ENCODE measurements around the gene PAPPA.

DNA sequence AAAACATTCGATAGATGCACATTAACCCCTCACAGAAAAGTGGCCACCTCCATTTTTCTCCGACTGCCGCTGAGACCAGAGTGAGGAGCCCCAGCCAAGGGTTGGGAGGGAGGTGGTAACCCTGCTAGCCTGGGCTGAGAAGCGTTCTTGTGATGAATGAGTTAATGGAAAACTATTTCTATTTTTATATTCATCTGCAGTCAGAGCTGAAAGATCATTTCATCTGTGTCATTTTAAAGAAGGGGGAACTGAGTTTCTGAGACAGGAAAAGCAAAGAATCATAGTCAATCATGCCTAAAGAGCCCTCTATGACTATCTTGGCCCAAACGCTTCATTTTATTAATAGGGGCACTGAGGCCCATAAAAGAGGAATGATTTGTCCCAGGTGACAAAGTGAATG, 229.5 kb downstream of the PAPPA start:
- TF ChIP-seq, protein P1, sequence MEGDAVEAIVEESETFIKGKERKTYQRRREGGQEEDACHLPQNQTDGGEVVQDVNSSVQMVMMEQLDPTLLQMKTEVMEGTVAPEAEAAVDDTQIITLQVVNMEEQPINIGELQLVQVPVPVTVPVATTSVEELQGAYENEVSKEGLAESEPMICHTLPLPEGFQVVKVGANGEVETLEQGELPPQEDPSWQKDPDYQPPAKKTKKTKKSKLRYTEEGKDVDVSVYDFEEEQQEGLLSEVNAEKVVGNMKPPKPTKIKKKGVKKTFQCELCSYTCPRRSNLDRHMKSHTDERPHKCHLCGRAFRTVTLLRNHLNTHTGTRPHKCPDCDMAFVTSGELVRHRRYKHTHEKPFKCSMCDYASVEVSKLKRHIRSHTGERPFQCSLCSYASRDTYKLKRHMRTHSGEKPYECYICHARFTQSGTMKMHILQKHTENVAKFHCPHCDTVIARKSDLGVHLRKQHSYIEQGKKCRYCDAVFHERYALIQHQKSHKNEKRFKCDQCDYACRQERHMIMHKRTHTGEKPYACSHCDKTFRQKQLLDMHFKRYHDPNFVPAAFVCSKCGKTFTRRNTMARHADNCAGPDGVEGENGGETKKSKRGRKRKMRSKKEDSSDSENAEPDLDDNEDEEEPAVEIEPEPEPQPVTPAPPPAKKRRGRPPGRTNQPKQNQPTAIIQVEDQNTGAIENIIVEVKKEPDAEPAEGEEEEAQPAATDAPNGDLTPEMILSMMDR (IDR thresholded peaks at IDR 0.05): no peak
- TF ChIP-seq POLR2A (IDR thresholded peaks at IDR 0.05): no peak
- TF ChIP-seq EP300 (IDR thresholded peaks at IDR 0.05): no peak
